HG03442 (cell line): Measurements from ENCODE around the gene OPCML.

ENCODE experiments used
- ATAC-seq: cut with Tn5 transposase; IDR thresholded peaks from one replicate; pipeline ENCODE4 v1.9.1; 2021; ENCODE audit warnings: mild to moderate bottlenecking, moderate library complexity; ENCODE audit not compliant: unreplicated experiment

OPCML gene

GRCh38 chr11:132960273-132961078, 571.8 kb downstream of the OPCML start:
- no peak for ATAC-seq

GRCh38 chr11:132959693-132960092, 572.6 kb downstream of the OPCML start:
- no peak for ATAC-seq

GRCh38 chr11:132957881-132958280, 574.4 kb downstream of the OPCML start:
- ATAC-seq, result no peak

- ATAC-seq, result no peak
Observed at GRCh38 chr11:132948252-132948651, 584.0 kb downstream of the OPCML start.

GRCh38 chr11:132944569-132944944, 587.7 kb downstream of the OPCML start:
- no peak for ATAC-seq

GRCh38 chr11:132943706-132944568, 588.4 kb downstream of the OPCML start:
- ATAC-seq, result no peak

- ATAC-seq, result no peak
Observed at GRCh38 chr11:132943357-132943705, 589.0 kb downstream of the OPCML start.

GRCh38 chr11:132942611-132943356, 589.5 kb downstream of the OPCML start:
- ATAC-seq, result no peak

- no peak for ATAC-seq
Observed at GRCh38 chr11:132941761-132942160, 590.5 kb downstream of the OPCML start.

- ATAC-seq, result no peak
Observed at GRCh38 chr11:132941024-132941646, 591.2 kb downstream of the OPCML start.

GRCh38 chr11:132937016-132937415, 595.3 kb downstream of the OPCML start:
- no peak for ATAC-seq

- no peak for ATAC-seq
Observed at GRCh38 chr11:132935383-132935782, 596.9 kb downstream of the OPCML start.

- no peak for ATAC-seq
Observed at GRCh38 chr11:132933703-132934102, 598.6 kb downstream of the OPCML start.

- ATAC-seq, result no peak
Observed at GRCh38 chr11:132925825-132926469, 606.4 kb downstream of the OPCML start.

- no peak for ATAC-seq
Observed at GRCh38 chr11:132921597-132921996, 610.7 kb downstream of the OPCML start.

GRCh38 chr11:132920451-132921096, 611.7 kb downstream of the OPCML start:
- no peak for ATAC-seq

- no peak for ATAC-seq
Observed at GRCh38 chr11:132914600-132914999, 617.7 kb downstream of the OPCML start.

- no peak for ATAC-seq
Observed at GRCh38 chr11:132913886-132914285, 618.4 kb downstream of the OPCML start.

GRCh38 chr11:132913295-132913694, 619.0 kb downstream of the OPCML start:
- ATAC-seq, result no peak

- no peak for ATAC-seq
Observed at GRCh38 chr11:132911186-132911585, 621.1 kb downstream of the OPCML start.
